Measurements from ENCODE around the gene ASCC1.
"Not testable (repeated sequence)": the region's sequence is repeated elsewhere in the genome, so short reads cannot be mapped to it uniquely, and the experiment has no call there.

Gene ASCC1

DNA sequence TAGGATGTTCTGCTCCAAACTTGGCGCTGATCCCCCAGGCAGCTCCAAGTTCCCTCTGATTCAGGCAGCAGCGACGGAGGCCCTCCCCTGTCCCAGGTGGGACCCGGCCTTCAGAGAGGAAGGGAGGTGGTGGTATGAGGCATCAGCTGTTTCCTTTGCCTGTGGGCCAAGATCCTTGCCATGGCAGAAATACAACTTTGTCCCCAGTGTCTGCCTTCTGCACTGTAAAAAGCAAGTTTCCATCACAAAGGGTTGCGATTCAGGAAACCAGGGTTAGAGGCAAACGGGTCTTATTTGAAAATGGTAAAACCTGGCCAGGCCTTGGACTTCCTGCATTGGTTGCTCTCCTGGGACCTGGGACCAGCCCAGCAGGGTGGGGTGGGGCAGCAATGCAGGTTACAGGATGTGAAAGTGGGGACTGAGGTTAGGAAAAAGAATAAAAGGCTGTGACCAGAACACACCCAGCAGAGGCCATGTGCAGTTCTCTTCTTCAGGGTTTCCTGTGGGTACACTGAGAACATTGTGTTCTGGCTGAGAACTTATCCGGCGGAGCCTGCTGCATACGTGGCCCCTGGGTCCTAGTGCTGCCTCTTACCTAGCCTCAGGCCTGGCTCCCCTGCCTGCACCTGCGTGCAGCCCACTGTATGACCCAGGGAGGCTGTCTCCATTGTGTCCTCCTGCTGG is 32.5 kb upstream of the ASCC1 start:
- no peak for DNase-seq

DNA sequence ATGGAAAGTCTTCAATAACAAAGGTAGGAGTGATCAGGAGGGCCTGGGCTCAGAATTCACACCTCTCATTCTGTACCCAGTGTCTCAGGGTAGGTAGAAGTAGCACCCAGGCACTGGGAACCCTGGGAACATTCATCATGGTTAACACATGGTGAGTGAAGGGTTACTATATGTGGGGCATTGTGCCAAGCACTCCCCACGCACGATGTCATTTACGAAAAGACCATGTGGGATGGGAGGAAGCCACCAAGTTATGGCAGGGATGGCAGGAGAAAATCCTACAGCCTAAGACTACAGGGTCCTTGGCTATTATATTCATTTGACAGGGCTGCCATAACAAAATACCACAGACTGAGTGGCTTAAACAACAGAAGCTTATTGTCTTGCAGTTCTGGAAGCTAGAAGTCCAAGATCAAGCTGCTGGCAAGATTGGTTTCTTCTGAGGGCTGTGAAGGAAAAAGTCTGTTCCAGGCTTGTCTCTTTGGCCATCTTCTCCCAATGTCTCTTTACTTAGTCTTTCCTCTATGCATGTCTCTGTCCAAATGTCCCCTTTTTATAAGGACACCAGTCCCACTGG is 30.0 kb upstream of the ASCC1 start:
- peak; percentile 53 to 60 for DNase-seq

DNA sequence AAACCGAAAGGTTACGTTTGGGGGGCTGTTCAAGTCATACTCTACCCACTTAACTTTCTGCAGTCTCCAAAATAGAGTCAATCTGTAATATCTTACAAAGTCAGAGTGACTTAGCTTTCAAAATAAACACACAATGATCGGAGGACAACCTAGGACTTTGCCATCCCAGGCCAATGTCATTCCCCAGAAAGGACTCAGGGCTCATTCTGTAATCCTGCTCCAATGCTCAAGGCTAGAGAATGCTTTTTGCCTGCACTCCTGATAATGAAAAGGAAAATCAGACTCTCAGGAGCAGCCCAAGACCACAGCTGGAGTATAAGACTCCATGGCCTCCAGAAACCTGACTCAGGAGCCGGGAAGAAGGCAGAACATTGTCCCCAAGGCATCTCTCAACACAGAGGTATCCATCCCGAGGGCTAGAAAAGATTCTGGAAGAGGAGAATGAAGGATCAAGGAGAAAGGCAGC is 28.5 kb upstream of the ASCC1 start:
- no peak for DNase-seq

DNA sequence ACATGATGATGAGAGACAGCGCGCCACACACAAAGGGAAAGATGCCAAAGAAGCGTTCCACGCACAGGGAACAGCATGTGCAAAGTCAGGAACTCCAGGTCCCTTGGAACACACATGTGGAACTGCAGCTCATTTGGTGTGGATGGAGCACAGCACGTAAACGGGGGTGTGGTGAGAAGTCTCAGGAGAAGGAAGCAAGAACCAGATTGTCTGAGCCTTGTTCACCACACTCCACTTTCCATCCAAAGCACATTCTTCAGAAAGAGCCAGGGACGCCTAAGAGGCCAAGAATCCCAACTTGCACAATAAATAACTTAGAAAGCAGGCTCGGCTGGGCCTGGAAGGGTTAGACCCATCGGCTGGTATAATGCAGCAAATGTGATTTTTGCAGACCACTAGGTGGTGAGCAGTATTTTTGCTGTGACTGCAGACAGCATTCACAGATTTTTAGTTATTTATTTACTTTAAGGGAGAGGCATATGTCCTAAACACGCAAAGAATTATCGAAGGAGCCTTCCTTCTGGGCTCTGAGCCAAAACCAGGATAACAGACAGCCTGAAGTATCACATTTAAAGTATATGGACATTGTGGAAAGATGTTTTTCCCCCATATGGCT is 27.9 kb upstream of the ASCC1 start:
- no peak for DNase-seq

DNA sequence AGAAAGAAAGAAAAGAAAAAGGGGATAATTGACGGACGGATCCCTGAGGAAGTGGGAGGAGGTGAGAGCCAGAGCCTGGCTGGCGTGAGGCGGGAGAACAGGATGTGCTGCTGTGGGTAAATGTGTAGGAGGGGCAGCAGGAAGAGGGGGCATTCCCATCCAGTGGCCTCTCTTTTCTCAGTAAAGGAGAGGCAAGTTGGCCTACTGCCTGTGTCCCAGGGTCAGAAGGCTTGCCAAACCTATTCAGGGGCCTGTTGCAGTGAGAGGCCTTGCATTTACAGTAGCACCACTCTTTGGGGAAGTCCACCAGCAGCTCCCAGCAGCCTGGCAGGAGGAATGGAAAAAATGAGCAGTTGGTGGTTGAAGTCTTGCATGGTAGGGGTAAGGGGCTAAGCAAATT is 26.6 kb upstream of the ASCC1 start:
- peak; percentile 62 to 72 for DNase-seq

DNA sequence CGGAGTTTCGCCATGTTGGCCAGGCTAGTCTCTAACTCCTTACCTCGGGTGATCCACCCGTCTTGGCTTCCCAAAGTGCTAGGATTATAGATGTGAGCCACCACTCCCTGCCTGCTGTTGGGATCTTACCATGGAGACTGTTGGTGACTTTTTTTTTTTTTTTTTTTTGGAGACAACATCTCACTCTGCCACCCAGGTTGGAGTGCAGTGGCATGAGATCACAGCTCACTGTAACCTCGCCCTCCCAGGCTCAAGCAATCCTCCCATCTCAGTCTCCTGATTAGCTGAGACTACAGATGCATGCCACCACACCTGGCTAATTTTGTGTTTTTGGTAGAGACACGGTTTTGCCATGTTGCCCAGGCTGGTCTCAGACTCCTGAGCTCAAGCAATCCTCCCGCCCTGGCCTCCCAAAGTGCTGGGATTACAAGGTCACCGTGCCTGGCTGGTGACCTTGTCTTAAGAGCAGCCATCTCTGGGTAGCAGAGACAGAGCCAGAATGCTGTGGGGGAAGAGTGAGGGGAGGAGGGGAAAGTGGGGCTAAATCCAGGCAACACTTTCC is 25.7 kb upstream of the ASCC1 start:
- no peak for DNase-seq

DNA sequence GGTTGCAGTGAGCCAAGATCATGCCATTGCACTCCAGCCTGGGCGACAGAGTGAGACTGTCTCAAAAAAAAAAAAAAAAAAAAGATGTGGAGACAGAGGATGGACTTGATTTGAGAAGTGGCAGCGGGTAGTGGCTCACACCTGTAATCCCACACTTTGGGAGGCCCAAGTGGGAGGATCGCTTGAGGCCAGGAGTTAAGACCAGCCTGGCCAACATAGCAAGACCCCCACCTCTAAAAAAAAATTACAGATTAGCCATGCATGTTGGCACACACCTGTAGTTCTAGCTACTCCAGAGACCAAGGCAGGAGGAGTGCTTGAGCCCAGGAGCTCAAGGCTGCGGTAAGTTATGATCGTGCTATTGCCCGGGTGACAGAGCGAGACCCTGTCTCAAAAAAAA is 24.3 kb upstream of the ASCC1 start:
- no peak for DNase-seq

DNA sequence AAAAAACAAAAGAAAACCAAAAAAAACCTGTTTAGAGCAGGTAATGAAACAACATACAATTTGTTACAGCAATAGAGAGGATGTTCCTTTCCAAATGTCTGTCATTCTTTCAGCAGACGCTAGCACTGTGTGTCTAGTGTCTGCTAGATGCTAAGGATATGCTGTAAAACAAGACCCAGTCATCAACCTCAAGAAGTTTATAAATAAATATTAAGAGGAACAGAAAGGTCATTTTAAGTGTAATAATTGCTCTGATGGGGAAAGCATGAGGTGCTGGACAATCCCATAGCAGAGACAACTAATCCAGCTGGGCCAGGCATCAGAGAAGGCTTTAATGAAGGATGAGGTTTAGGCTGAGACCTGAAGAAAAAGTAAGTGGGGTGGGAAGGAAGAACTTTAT is 23.3 kb upstream of the ASCC1 start:
- peak; percentile 26 to 40 for DNase-seq

DNA sequence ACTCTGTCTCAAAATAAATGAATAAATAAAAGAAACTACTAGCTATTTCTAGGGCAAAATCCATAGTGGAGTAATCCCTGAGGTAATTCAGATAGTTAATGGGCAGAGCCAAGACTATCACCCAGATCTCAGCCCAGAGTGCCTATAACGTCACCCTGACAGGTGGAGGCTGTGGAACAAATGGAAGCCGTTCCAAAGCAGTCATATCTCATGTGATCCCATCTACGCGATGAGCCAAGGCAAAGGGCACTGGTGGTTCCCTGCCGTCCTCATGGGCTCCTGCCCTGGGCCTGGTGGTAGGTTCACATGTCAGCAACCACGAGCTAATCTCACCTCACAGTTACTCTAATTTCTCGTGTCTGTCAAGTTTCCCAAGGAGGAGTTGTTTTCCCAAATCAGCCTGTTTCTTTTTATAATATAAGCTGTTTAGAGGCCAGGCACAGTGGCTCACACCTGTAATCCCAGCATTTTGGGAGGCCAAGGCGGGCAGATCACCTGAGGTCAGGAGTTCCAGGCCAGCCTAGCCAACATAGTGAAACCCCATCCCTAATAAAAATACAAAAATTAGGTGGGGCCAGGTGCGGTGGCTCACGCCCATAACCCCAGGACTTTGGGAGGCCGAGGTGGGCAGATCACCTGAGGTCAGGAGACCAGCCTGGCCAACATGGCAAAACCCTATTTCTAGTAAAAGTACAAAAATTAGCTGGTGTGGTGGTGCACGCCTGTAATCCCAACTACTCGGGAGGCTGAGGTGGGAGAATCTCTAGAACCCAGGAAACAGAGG is 22.5 kb upstream of the ASCC1 start:
- no peak for DNase-seq

DNA sequence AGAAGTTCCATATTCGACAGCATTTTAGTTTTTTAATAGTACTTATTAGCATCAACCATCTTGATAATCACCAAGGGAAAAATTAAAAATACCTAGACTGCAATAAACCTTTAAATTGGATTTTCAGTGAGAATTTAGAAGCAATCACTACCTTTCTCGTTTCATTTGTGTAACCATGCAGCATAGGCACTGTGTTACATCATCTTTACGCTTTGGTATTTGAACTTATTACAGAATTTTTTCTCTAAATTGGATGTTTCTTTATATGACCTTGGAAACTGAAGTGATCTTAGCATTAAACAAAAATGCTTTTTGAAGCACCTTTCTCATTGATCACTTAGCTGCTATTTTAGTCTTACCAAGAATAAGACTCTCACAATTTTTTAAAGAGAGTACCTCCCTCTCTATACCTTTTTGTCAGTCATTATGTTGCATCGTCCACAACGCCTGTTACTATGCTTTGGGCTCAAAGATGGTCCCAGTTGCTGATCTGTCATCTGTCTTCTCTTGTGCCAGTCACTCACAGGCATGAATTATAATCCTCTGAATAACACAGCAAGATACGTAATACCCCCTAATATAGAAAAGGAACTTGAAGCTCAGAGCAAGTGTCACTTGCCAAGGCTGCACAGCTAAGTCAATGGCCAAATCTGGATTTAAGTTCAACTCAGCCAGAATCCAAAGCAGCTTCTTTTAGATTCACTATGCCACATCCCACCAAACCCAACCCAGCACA is 19.6 kb upstream of the ASCC1 start:
- no peak for DNase-seq

DNA sequence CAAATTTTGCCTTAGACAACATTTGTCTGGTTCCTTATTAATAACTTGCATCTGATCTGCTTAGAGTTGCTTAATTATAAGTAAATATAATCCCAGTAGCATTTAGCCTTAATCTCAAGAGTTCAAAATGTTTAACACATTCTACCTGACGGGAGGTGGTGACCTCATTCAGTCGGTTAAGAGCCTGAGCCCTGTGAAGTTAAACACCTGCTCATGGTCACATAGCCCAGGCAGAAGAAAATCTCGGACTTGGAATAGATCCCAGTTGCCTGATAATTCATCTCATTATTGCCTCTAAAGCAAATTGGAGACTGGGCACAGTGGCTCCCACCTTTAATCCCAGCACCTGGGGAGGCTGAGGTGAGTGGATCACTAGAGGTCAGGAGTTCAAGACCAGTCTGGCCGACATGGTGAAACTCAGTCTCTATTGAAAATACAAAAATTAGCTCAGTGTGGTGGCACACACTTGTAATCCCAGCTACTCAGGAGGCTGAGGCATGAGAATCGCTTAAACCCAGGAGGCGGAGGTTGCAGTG is 18.6 kb upstream of the ASCC1 start:
- no peak for DNase-seq

DNA sequence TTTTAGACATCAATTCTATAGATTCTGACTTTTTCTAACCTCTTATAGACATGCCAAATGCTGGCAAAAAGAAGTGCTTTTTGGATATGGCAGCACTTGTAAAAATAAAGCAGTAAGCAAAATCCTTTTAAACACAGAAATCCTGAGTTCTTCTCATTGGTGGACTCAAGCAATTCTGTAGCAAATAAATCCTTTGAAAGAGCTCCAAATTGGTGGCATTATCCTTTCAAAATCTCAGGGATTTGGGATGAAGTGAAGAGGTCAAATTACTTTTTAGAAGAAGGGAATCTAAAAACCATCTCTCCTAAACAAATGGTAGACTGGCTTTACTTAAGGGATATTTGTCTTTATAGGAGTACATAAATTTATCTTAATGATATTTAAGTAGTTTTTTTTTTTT is 17.5 kb upstream of the ASCC1 start:
- DNase-seq = no peak

DNA sequence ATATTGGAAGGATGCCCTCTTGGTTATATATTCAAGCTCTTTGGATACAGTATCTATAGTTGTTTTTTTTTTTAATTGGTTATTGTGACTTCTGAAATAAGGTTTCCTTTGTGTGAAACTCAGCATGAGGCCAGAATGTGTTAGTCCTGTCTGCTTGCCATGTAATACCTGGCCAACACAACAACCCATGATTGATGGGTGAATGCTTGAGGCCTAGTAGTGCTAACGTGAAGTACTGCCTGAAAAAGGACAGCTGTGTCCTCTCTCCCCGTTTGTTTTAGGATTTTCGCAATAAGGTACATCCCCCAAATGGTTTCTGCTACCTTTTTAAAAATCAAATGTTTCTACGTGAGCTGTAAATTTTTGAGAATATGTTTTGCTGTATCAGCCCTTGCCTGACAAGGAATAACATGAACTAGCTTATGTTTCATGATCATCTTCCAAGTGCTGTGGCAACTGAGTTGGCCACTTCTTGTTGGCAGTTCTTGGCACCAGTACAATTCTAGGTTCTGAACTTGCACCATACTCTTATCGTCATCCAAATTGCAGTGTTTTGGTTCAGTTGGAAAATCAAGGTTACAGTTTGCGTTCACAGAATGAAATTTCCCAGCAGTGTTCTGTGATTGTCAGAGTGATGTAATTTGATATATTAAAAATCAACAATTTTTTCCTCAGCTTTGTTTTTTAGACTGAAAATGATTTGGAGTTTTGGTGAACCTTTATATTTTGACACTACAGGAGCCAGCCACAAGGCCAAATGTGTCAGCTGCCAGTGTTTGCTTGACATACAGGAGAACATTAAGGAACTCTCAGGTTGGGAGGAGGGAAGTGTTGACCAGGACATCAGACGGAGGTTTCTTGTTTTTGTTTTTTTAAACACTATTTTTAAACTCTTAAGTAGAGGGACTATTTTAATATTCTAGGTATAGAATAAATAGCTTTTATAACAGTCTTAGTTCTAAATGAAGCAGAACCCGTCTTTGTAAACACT is 13.5 kb upstream of the ASCC1 start:
- peak in 1 of 2 donors; percentile 28 for DNase-seq

DNA sequence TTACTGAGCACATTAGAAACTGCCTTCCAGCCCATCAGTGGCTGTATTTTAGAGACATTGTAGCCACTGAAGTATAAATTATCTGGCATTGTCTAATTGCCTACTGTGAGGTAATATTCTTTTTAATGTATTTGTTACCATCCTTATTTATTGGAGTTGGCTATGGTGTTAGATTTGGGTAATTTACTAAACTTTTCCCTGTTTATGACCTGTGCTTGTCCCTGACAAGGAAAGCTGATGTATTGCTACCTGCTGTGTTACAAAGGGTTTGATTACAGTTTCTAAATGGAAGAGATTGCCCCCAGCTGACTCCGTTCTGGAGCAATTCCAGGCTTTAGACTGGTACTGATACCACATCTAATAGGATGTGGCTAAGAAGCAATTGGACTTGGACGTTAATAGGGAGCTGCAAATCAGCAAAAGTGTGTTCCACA is 12.3 kb upstream of the ASCC1 start:
- DNase-seq = no peak

DNA sequence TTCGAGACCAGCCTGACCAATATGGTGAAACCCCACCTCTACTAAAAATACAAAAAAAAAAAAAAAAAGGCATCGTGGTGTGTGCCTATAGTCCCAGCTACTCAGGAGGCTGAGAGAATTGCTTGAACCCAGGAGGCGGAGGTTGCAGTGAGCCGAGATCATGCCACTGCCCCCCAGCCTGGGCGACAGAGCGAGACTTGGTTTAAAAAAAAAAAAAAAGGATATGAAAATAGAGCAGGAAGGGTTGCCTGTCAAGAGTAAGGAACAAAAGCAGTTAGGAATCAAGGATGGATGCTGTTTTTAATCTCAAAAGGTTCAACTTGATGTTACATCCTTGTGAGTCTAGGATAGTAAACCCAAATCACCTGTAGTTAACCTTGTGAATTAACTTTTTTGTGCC is 11.8 kb upstream of the ASCC1 start:
- DNase-seq = no peak

DNA sequence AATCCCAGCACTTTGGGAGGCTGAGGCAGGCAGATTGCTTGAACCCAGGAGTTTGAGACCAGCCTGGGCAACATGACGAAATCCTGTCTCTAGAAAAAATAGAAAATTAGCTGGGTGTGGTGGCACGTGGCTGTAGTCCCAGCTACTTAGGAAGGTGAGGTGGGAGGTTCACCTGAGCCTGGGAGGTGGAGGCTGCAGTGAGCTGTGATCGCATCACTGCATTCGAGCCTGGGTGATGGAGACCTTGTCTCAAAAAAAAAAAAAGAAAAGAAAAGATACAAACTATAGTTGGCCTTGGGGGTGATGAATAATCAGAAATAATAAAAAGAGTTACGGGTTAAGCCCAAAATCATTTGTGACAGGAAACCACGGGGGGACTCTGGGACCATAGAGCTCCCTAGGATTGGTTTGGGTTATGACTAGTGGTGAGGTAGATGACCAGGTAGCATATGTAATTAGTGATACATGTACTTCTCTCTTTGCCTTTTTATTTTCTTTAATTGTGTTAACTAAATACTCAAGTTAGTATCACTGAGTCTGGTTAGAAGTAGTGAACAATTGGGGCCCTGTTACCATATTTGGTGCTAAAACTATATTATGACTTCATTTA is 10.4 kb upstream of the ASCC1 start:
- DNase-seq = no peak

DNA sequence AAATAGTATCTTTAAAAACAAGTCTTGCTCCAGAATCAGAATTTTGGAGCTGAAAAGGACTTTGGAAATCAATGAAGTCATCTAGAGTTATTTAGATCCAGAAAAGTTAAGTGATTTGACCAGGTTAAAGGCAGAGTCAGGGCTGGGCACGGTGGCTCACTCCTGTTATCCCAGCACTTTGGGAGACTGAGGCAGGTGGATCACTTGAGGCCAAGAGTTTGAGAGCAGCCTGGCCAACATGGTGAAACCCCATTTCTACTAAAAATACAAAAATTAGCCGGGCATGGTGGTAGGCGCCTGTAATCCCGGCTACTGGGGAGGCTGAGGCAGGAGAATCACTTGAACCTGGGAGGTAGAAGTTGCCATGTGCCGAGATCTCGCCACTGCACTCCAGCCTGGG is 8.1 kb upstream of the ASCC1 start:
- not testable (repeated sequence) for DNase-seq

DNA sequence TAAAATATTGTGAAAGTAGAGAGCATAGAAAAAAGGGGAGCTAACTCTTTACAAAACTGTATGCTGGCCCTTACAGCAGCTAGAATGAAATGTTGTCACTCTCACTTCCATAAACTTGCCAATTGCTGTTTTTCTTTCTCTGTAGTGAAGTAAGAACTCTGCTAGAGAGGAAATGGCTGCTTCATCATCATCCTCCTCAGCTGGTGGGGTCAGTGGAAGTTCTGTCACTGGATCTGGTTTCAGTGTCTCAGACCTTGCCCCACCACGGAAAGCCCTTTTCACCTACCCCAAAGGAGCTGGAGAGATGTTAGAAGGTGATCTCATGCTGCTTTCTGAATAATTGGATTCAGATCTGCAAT is 7.6 kb upstream of the ASCC1 start:
- DNase-seq = peak; percentile 76 to 85

DNA sequence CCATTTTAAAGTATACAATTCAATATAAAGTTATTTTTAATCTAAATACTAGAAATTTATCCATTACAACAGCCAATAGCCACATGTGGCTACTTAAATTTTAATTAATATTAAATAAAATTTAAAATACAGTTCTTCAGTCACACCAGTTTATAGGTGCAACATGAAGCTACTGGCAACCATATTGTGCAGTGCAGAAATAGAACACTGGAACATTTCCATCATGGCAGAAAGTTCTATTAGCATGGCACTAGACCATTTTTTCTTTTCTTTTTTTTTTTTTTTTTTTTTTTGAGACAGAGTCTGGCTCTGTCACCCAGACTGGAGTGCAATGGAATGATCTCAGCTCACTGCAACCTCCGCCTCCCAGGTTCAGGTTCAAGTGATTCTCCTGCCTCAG is 5.2 kb upstream of the ASCC1 start:
- no peak for DNase-seq

DNA sequence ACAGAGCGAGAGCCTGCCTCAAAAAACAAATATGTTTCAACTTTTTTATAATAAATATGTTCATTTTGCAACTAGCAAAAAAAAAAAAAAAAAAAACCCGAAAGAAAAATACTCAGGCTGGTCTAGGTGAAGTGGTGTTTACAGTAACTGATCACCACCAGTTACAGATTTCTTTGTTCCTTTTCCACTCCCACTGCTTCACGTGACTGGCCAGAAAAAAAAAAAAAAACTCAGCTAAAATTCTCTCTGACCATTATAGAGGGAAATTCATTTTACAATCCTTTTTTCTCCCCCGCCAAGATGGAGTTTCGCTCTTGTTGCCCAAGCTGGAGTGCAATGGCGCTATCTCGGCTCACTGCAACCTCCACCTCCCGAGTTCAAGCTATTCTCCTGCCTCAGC is 4.6 kb upstream of the ASCC1 start:
- DNase-seq = peak in 1 of 2 donors; percentile 4
